GM19372 (cell line): Measurements from ENCODE around the gene FOXK2.

Source experiments
- ATAC-seq: cut with Tn5 transposase; IDR thresholded peaks from one replicate; pipeline ENCODE4 v1.9.1; 2021; ENCODE audit warnings: mild to moderate bottlenecking, low read depth, moderate library complexity; ENCODE audit not compliant: unreplicated experiment

FOXK2 gene

GRCh38 chr17:82601447-82602000 is 82.0 kb downstream of the FOXK2 start:
- no peak for ATAC-seq

- ATAC-seq = no peak
These were observed 83.0 kb downstream of the FOXK2 start for GRCh38 chr17:82602487-82602886.

- no peak for ATAC-seq
These were observed 83.6 kb downstream of the FOXK2 start for GRCh38 chr17:82602986-82603710.

GRCh38 chr17:82603981-82604448 is 84.5 kb downstream of the FOXK2 start:
- no peak for ATAC-seq

GRCh38 chr17:82604532-82604931 is 85.0 kb downstream of the FOXK2 start:
- no peak for ATAC-seq

GRCh38 chr17:82605939-82606600 is 86.5 kb downstream of the FOXK2 start:
- ATAC-seq = no peak

- ATAC-seq = no peak
These were observed 89.3 kb downstream of the FOXK2 start for GRCh38 chr17:82608816-82609215.

- no peak for ATAC-seq
These were observed 90.1 kb downstream of the FOXK2 start for GRCh38 chr17:82609655-82610054.

GRCh38 chr17:82611140-82612058 is 91.9 kb downstream of the FOXK2 start:
- ATAC-seq = no peak

GRCh38 chr17:82613283-82614094 is 94.0 kb downstream of the FOXK2 start:
- no peak for ATAC-seq

- ATAC-seq = no peak
These were observed 94.6 kb downstream of the FOXK2 start for GRCh38 chr17:82614095-82614631.

- ATAC-seq = no peak
These were observed 95.8 kb downstream of the FOXK2 start for GRCh38 chr17:82615084-82616020.

- ATAC-seq = no peak
These were observed 96.6 kb downstream of the FOXK2 start for GRCh38 chr17:82616021-82616711.

- no peak for ATAC-seq
These were observed 99.7 kb downstream of the FOXK2 start for GRCh38 chr17:82619211-82619610.

GRCh38 chr17:82619641-82620040 is 100.1 kb downstream of the FOXK2 start:
- ATAC-seq = no peak

- ATAC-seq = no peak
These were observed 104.2 kb downstream of the FOXK2 start for GRCh38 chr17:82623707-82624106.

GRCh38 chr17:82627405-82627804 is 107.9 kb downstream of the FOXK2 start:
- ATAC-seq = no peak

GRCh38 chr17:82629748-82630147 is 110.2 kb downstream of the FOXK2 start:
- no peak for ATAC-seq
